Upper lobe of left lung (tissue), 6 donors: ENCODE measurements around the gene AURKA. TPM values are rescaled to one million over a fixed set of nuclear protein-coding genes. Genes with fewer than 3 reads are reported as not detected.
A peak's percentile ranks its signal among the peaks of the same experiment; 100 is the strongest.
"Not testable (repeated sequence)": the region's sequence is repeated elsewhere in the genome, so short reads cannot be mapped to it uniquely, and the experiment has no call there.

Source experiments
- ATAC-seq, 2 donors: fragments of 200-7000 bp; cut with Tn5 transposase; one replicate each; pipeline ENCODE4 v1.9.1; 2022; ENCODE audit warnings: mild to moderate bottlenecking in 2 of 2, moderate library complexity in 2 of 2; ENCODE audit not compliant: low FRiP score in 2 of 2
- DNase-seq, 2 donors: peaks; one replicate each; pipeline ENCODE4 v3.0.0-alpha.2; 2019 to 2020
- H3K27ac ChIP-seq, 4 donors: fragments of 200-600 bp; sonication (generic); one replicate each; pipeline ENCODE4 v1.5.1; 2016 to 2019
- H3K27me3 ChIP-seq, 4 donors: fragments of 200-600 bp; sonication (generic); one replicate each; pipeline ENCODE4 v1.5.1; 2017 to 2019
- H3K36me3 ChIP-seq, 4 donors: fragments of 200-600 bp; sonication (generic); one replicate each; pipeline ENCODE4 v1.5.1; 2016 to 2019
- H3K4me1 ChIP-seq, 4 donors: fragments of 200-600 bp; sonication (generic); one replicate each; pipeline ENCODE4 v1.5.1; 2018 to 2019
- H3K4me3 ChIP-seq, 4 donors: fragments of 200-600 bp; sonication (generic); one replicate each; pipeline ENCODE4 v1.5.1; 2017 to 2019; ENCODE audit warnings: mild to moderate bottlenecking in 2 of 4, moderate library complexity in 1 of 4
- H3K9me3 ChIP-seq, 4 donors: fragments of 200-600 bp; sonication (generic); one replicate each; pipeline ENCODE4 v1.5.1; 2018 to 2019
- CTCF ChIP-seq, 6 experiments: fragments of 450-650 bp in 4 of 6; fragments of 200-600 bp in 2 of 6; sonication (generic) in 2 of 6; IDR thresholded peaks; one replicate each; pipeline ENCODE4 v1.5.1; 2016 to 2019; ENCODE audit warnings: antibody characterized with exemption in 6 of 6
- EP300 ChIP-seq, 4 donors: sonication (generic); formaldehyde crosslinking; IDR thresholded peaks; one replicate each; pipeline ENCODE4 v1.5.1; 2017; ENCODE audit warnings: antibody characterized with exemption in 4 of 4, control low read depth in 2 of 4
- POLR2A ChIP-seq, 4 donors: fragments of 450-650 bp; IDR thresholded peaks; one replicate each; pipeline ENCODE4 v1.5.1; 2016 to 2017; ENCODE audit warnings: antibody characterized with exemption in 4 of 4, mild to moderate bottlenecking in 2 of 4
- POLR2AphosphoS5 ChIP-seq, 2 donors: sonication (generic); formaldehyde crosslinking; IDR thresholded peaks; one replicate each; pipeline ENCODE4 v1.5.1; 2017; ENCODE audit warnings: antibody characterized with exemption in 2 of 2
- WGBS, 2 donors: methylation state at CpG; one replicate each; pipeline ENCODE4 v1.1.5; 2017 to 2018; 5-methylcytosine and 5-hydroxymethylcytosine counted together
- total RNA-seq, 6 donors: library from RNA; depleted of rRNA in 4 of 6; stranded (reverse); fragments of >200 nt in 4 of 6; gene quantifications; one replicate each; pipeline versions ENCODE4 v1.1.0 to v1.2.1, GENCODE V29; 2016 to 2021
- donor health status: DM: no; HTN: no; CAD: no; lungs with moderate emphysema.
- donor health status: DM: no; HTN: yes; CAD: no; lungs with severe emphysema.

The AURKA gene
- total RNA-seq, 6 donors from 2014 or later, result 0.44 to 3.9 (median 3.3) TPM; not detected in 1

GRCh38 chr20:56343861-56344381 lies 48.1 kb downstream of the AURKA start:
- peaks cover 0 to 12% (median 7%) of the 10 kb centered on the region in 4 donors for H3K4me1 ChIP-seq
- ATAC-seq, result peak in 1 of 2 donors; percentile 86
- peak; percentile 40 to 90 for DNase-seq
- H3K27me3 ChIP-seq, result peaks cover 0 to 9% (median 0%) of the 10 kb centered on the region in 4 donors
- H3K36me3 ChIP-seq, result no peaks in the 10 kb centered on the region
- no peak overlapping the region for H3K4me3 ChIP-seq
- TF ChIP-seq POLR2A (IDR thresholded peaks at IDR 0.05), result no peak
- no peak for TF ChIP-seq EP300 (IDR thresholded peaks at IDR 0.05)
- no peak for TF ChIP-seq POLR2AphosphoS5 (IDR thresholded peaks at IDR 0.05)
- peak in 5 of 6 experiments; percentile 33 to 75 (median 71) for TF ChIP-seq CTCF (IDR thresholded peaks at IDR 0.05)
- no peaks in the 10 kb centered on the region for H3K9me3 ChIP-seq
- WGBS, 2 donors, result 2 to 9% methylated on average over 16 to 38 of the region's 41 CpGs
- no peak overlapping the region for H3K27ac ChIP-seq

GRCh38 chr20:56342783-56343182 lies 49.2 kb downstream of the AURKA start:
- Histone ChIP-seq H3K27ac (no peak overlapping the region), H3K4me3 (no peak overlapping the region), H3K4me1 (peaks cover 0 to 9% (median 6%) of the 10 kb centered on the region in 4 donors), H3K9me3 (no peaks in the 10 kb centered on the region), H3K36me3 (no peaks in the 10 kb centered on the region), H3K27me3 (peaks cover 0 to 9% (median 0%) of the 10 kb centered on the region in 4 donors)
- ATAC-seq (no peak), DNase-seq (no peak)
- TF ChIP-seq POLR2AphosphoS5 (IDR thresholded peaks at IDR 0.05), result no peak
- TF ChIP-seq CTCF (IDR thresholded peaks at IDR 0.05), result no peak
- TF ChIP-seq POLR2A (IDR thresholded peaks at IDR 0.05), result no peak
- TF ChIP-seq EP300 (IDR thresholded peaks at IDR 0.05), result no peak
- 77 to 86% methylated on average over 3 of the region's 3 CpGs for WGBS, 2 donors

- DNase-seq, H3K4me3 ChIP-seq, H3K27ac ChIP-seq, H3K36me3 ChIP-seq, H3K9me3 ChIP-seq, H3K4me1 ChIP-seq, ATAC-seq, H3K27me3 ChIP-seq: not testable (repeated sequence)
- 53 to 80% methylated on average over 5 to 8 of the region's 8 CpGs for WGBS, 2 donors
Observed at GRCh38 chr20:56336709-56337108, 55.3 kb downstream of the AURKA start.

- Histone ChIP-seq H3K9me3 (no peaks in the 10 kb centered on the region), H3K27me3 (no peaks in the 10 kb centered on the region), H3K4me3 (no peak overlapping the region), H3K4me1 (no peaks in the 10 kb centered on the region), H3K27ac (no peak overlapping the region), H3K36me3 (no peaks in the 10 kb centered on the region)
- TF ChIP-seq POLR2A (IDR thresholded peaks at IDR 0.05) (no peak), EP300 (IDR thresholded peaks at IDR 0.05) (no peak), POLR2AphosphoS5 (IDR thresholded peaks at IDR 0.05) (no peak), CTCF (IDR thresholded peaks at IDR 0.05) (no peak)
- 35 to 56% methylated on average over 5 of the region's 5 CpGs for WGBS, 2 donors
- DNase-seq (no peak), ATAC-seq (no peak)
Observed at GRCh38 chr20:56328861-56329260, 63.2 kb downstream of the AURKA start.

- Histone ChIP-seq H3K27ac (no peak overlapping the region), H3K4me3 (no peak overlapping the region), H3K9me3 (no peaks in the 10 kb centered on the region), H3K27me3 (no peaks in the 10 kb centered on the region), H3K4me1 (no peaks in the 10 kb centered on the region), H3K36me3 (no peaks in the 10 kb centered on the region)
- DNase-seq (no peak), ATAC-seq (no peak)
- TF ChIP-seq CTCF (IDR thresholded peaks at IDR 0.05) (no peak), POLR2AphosphoS5 (IDR thresholded peaks at IDR 0.05) (no peak), EP300 (IDR thresholded peaks at IDR 0.05) (no peak), POLR2A (IDR thresholded peaks at IDR 0.05) (no peak)
Observed at GRCh38 chr20:56324806-56325205, 67.2 kb downstream of the AURKA start.
